ENCODE measurements around the gene NME7.

The NME7 gene

GRCh38 chr1:169261884-169262283 is 105.7 kb downstream of the NME7 start:
- DNase-seq (ENCODE audit: low read depth), result no peak
- TF ChIP-seq CTCF (IDR thresholded peaks at IDR 0.05; ENCODE audit: control insufficient read depth, insufficient read depth, low read depth, low read length, missing control alignments), result no peak
- H3K4me3 ChIP-seq (ENCODE audit: control insufficient read depth, low read depth, low read length), result no peak overlapping the region

- DNase-seq (ENCODE audit: low read depth), result no peak
- TF ChIP-seq CTCF (IDR thresholded peaks at IDR 0.05; ENCODE audit: control insufficient read depth, insufficient read depth, low read depth, low read length, missing control alignments), result no peak
- no peak overlapping the region for H3K4me3 ChIP-seq (ENCODE audit: control insufficient read depth, low read depth, low read length)
Observed at GRCh38 chr1:169260478-169261151, 107.0 kb downstream of the NME7 start.

- TF ChIP-seq CTCF (IDR thresholded peaks at IDR 0.05; ENCODE audit: control insufficient read depth, insufficient read depth, low read depth, low read length, missing control alignments), result no peak
- DNase-seq (ENCODE audit: low read depth), result no peak
- H3K4me3 ChIP-seq (ENCODE audit: control insufficient read depth, low read depth, low read length), result no peak overlapping the region
Observed at GRCh38 chr1:169259816-169260215, 107.8 kb downstream of the NME7 start.

GRCh38 chr1:169250795-169251194 is 116.8 kb downstream of the NME7 start:
- no peak overlapping the region for H3K4me3 ChIP-seq (ENCODE audit: control insufficient read depth, low read depth, low read length)
- no peak for TF ChIP-seq CTCF (IDR thresholded peaks at IDR 0.05; ENCODE audit: control insufficient read depth, insufficient read depth, low read depth, low read length, missing control alignments)
- DNase-seq (ENCODE audit: low read depth), result no peak

- DNase-seq (ENCODE audit: low read depth), result no peak
- TF ChIP-seq CTCF (IDR thresholded peaks at IDR 0.05; ENCODE audit: control insufficient read depth, insufficient read depth, low read depth, low read length, missing control alignments), result no peak
- H3K4me3 ChIP-seq (ENCODE audit: control insufficient read depth, low read depth, low read length), result no peak overlapping the region
Observed at GRCh38 chr1:169250022-169250421, 117.6 kb downstream of the NME7 start.

GRCh38 chr1:169249611-169250010 is 118.0 kb downstream of the NME7 start:
- TF ChIP-seq CTCF (IDR thresholded peaks at IDR 0.05; ENCODE audit: control insufficient read depth, insufficient read depth, low read depth, low read length, missing control alignments), result no peak
- no peak for DNase-seq (ENCODE audit: low read depth)
- H3K4me3 ChIP-seq (ENCODE audit: control insufficient read depth, low read depth, low read length), result no peak overlapping the region

All from AG09309 (cell line).